Measurements from ENCODE around the gene ARHGAP45. TPM values are rescaled to one million over a fixed set of nuclear protein-coding genes. Genes with fewer than 3 reads are reported as not detected.

Gene ARHGAP45
- total and polyA plus RNA-seq, 5 donors: 5.9 to 10.4 (median 8.5) TPM

- no peaks in the 10 kb centered on the region for H3K27me3 ChIP-seq (ENCODE audit: control insufficient read depth, insufficient read depth)
- H3K4me3 ChIP-seq (ENCODE audit: low read length): peak within 1 kb of the TSS; percentile 58
- no peaks in the 10 kb centered on the region for H3K4me1 ChIP-seq (ENCODE audit: control insufficient read depth, insufficient read depth, low read length)
- H3K9me3 ChIP-seq (ENCODE audit: control insufficient read depth, low read length): no peaks in the 10 kb centered on the region
- peak; percentile 83 to 86 for ATAC-seq
- H3K27ac ChIP-seq (ENCODE audit: low read length): peak within 1 kb of the TSS; percentile 73
- WGBS: 5% methylated on average over 63 of the region's 63 CpGs
- intact Hi-C loops (cut with DNase I): loop anchor here in 2 of 4 donors (5.0 to 10.0 kb wide), 2 partner anchors 76 to 79 kb away; partner anchors contain the start of gene GPX4 (in 2 of the 2)
- DNase-seq: peak; percentile 82 to 93 (median 93)
Measured at GRCh38 chr19:1025960-1026782, 40.8 kb upstream of the ARHGAP45 start, which contains the start of gene CNN2. Gene CNN2, plus strand, starts transcription at chr19:1026608. Its CDS starts 54 bp downstream, at chr19:1026662.

- intact Hi-C loops (cut with DNase I): loop anchor here in 2 of 4 donors (5.0 to 10.0 kb wide), 2 partner anchors 75 to 78 kb away; partner anchors contain the start of gene GPX4 (in 2 of the 2)
- ATAC-seq: peak; percentile 1 to 8
- WGBS: 1% methylated on average over 36 of the region's 36 CpGs
Measured at GRCh38 chr19:1026783-1027649, 40.0 kb upstream of the ARHGAP45 start.

GRCh38 chr19:1027650-1028061, 39.3 kb upstream of the ARHGAP45 start:
- ATAC-seq (peak; percentile 1 to 5), DNase-seq (peak in 2 of 3 donors; percentile 60 to 70)
- intact Hi-C loops (cut with DNase I): loop anchor here in 2 of 4 donors (5.0 to 10.0 kb wide), 2 partner anchors 75 to 77 kb away; partner anchors contain the start of gene GPX4 (in 2 of the 2)
- Histone ChIP-seq H3K4me3 (ENCODE audit: low read length) (peak overlapping the region; percentile 58), H3K27ac (ENCODE audit: low read length) (peak overlapping the region; percentile 72), H3K27me3 (ENCODE audit: control insufficient read depth, insufficient read depth) (no peaks in the 10 kb centered on the region), H3K4me1 (ENCODE audit: control insufficient read depth, insufficient read depth, low read length) (no peaks in the 10 kb centered on the region), H3K9me3 (ENCODE audit: control insufficient read depth, low read length) (no peaks in the 10 kb centered on the region)
- 4% methylated on average over 16 of the region's 16 CpGs for WGBS

More at GRCh38 chr19:1026783-1027649, 40.0 kb upstream of the ARHGAP45 start:
- Histone ChIP-seq H3K4me3 (ENCODE audit: low read length) (peak overlapping the region; percentile 58), H3K27ac (ENCODE audit: low read length) (peak overlapping the region; percentile 72), H3K4me1 (ENCODE audit: control insufficient read depth, insufficient read depth, low read length) (no peaks in the 10 kb centered on the region), H3K9me3 (ENCODE audit: control insufficient read depth, low read length) (no peaks in the 10 kb centered on the region), H3K27me3 (ENCODE audit: control insufficient read depth, insufficient read depth) (no peaks in the 10 kb centered on the region)
- peak in 2 of 3 donors; percentile 63 to 64 for DNase-seq

GRCh38 chr19:1028062-1028926, 38.7 kb upstream of the ARHGAP45 start:
- ATAC-seq (peak; percentile 52 to 61), DNase-seq (peak; percentile 73 to 88 (median 88))
- WGBS: 4% methylated on average over 58 of the region's 58 CpGs
- H3K27me3 ChIP-seq (ENCODE audit: control insufficient read depth, insufficient read depth): no peaks in the 10 kb centered on the region
- intact Hi-C loops (cut with DNase I): loop anchor here in 2 of 4 donors (5.0 to 10.0 kb wide), 2 partner anchors 74 to 77 kb away; partner anchors contain the start of gene GPX4 (in 2 of the 2)
- H3K4me3 ChIP-seq (ENCODE audit: low read length): peak overlapping the region; percentile 58
- no peaks in the 10 kb centered on the region for H3K9me3 ChIP-seq (ENCODE audit: control insufficient read depth, low read length)
- H3K27ac ChIP-seq (ENCODE audit: low read length): peak overlapping the region; percentile 55
- no peaks in the 10 kb centered on the region for H3K4me1 ChIP-seq (ENCODE audit: control insufficient read depth, insufficient read depth, low read length)

GRCh38 chr19:1032264-1032867, 34.6 kb upstream of the ARHGAP45 start:
- ATAC-seq (no peak), DNase-seq (peak in 1 of 3 donors; percentile 45)
- Histone ChIP-seq H3K27ac (ENCODE audit: low read length) (no peak overlapping the region), H3K9me3 (ENCODE audit: control insufficient read depth, low read length) (no peaks in the 10 kb centered on the region), H3K4me3 (ENCODE audit: low read length) (no peak overlapping the region), H3K27me3 (ENCODE audit: control insufficient read depth, insufficient read depth) (no peaks in the 10 kb centered on the region), H3K4me1 (ENCODE audit: control insufficient read depth, insufficient read depth, low read length) (no peaks in the 10 kb centered on the region)
- WGBS: 91% methylated on average over 20 of the region's 20 CpGs
- intact Hi-C loops (cut with DNase I): no loop called here

GRCh38 chr19:1035998-1036621, 30.9 kb upstream of the ARHGAP45 start:
- 86% methylated on average over 29 of the region's 29 CpGs for WGBS
- Histone ChIP-seq H3K4me3 (ENCODE audit: low read length) (no peak overlapping the region), H3K4me1 (ENCODE audit: control insufficient read depth, insufficient read depth, low read length) (no peaks in the 10 kb centered on the region), H3K27me3 (ENCODE audit: control insufficient read depth, insufficient read depth) (no peaks in the 10 kb centered on the region), H3K9me3 (ENCODE audit: control insufficient read depth, low read length) (no peaks in the 10 kb centered on the region), H3K27ac (ENCODE audit: low read length) (no peak overlapping the region)
- intact Hi-C loops (cut with DNase I): no loop called here
- peak in 2 of 3 donors; percentile 35 to 60 for DNase-seq
- no peak for ATAC-seq

GRCh38 chr19:1037621-1038064, 29.3 kb upstream of the ARHGAP45 start:
- no peaks in the 10 kb centered on the region for H3K27me3 ChIP-seq (ENCODE audit: control insufficient read depth, insufficient read depth)
- ATAC-seq (no peak), DNase-seq (peak in 1 of 3 donors; percentile 54)
- no peak overlapping the region for H3K4me3 ChIP-seq (ENCODE audit: low read length)
- no peaks in the 10 kb centered on the region for H3K9me3 ChIP-seq (ENCODE audit: control insufficient read depth, low read length)
- H3K27ac ChIP-seq (ENCODE audit: low read length): no peak overlapping the region
- intact Hi-C loops (cut with DNase I): no loop called here
- 71% methylated on average over 22 of the region's 22 CpGs for WGBS
- H3K4me1 ChIP-seq (ENCODE audit: control insufficient read depth, insufficient read depth, low read length): no peaks in the 10 kb centered on the region

- peak overlapping the region; percentile 13 for H3K27ac ChIP-seq (ENCODE audit: low read length)
- no peak overlapping the region for H3K4me3 ChIP-seq (ENCODE audit: low read length)
- 64% methylated on average over 22 of the region's 22 CpGs for WGBS
- peak in 2 of 3 donors; percentile 34 to 46 for DNase-seq
- H3K27me3 ChIP-seq (ENCODE audit: control insufficient read depth, insufficient read depth): no peaks in the 10 kb centered on the region
- no peaks in the 10 kb centered on the region for H3K9me3 ChIP-seq (ENCODE audit: control insufficient read depth, low read length)
- ATAC-seq: no peak
- intact Hi-C loops (cut with DNase I): no loop called here
- H3K4me1 ChIP-seq (ENCODE audit: control insufficient read depth, insufficient read depth, low read length): no peaks in the 10 kb centered on the region
Measured at GRCh38 chr19:1038978-1039645, 27.9 kb upstream of the ARHGAP45 start.

All from right cardiac atrium (tissue), 5 donors.